ENCODE data around the gene TTC23. TPM values are rescaled to one million over a fixed set of nuclear protein-coding genes. Genes with fewer than 3 reads are reported as not detected.

The TTC23 gene
- total and polyA plus RNA-seq, 9 of the 15 experiments (the other 6 are each of a cell fraction or from before 2014, with no cell fraction given): 0.41 to 4.5 (median 2.5) TPM

GRCh38 chr15:99137877-99138276 is 111.5 kb downstream of the TTC23 start:
- Histone ChIP-seq H3K4me2 (ENCODE audit: insufficient read depth, low read length) (no peak overlapping the region), H4K20me1 (replicated peaks; ENCODE audit: control insufficient read depth, insufficient read depth, low read length) (no peaks in the 10 kb centered on the region; the same call in 1 of the 2 replicates), H2AFZ (ENCODE audit: low read depth, low read length) (no peak overlapping the region), H3K9ac (ENCODE audit: insufficient read depth in 1 of 2, low read depth in 2 of 2, low read length in 2 of 2) (no peak overlapping the region), H3K9me1 (ENCODE audit: control insufficient read depth, insufficient read depth, low read length) (no peaks in the 10 kb centered on the region), H3K36me3 (ENCODE audit: control insufficient read depth, insufficient read depth, low read length) (no peaks in the 10 kb centered on the region), H3K27ac (ENCODE audit: extremely low read depth, low read depth, low read length) (no peak overlapping the region), H3K27me3 (ENCODE audit: control insufficient read depth in 2 of 2, insufficient read depth in 2 of 2, low read length in 2 of 2) (peaks cover 5 to 21% of the 10 kb centered on the region in 2 experiments; a peak in 4 of 5 replicates), H3K4me1 (replicated peaks in 1 of 2; ENCODE audit: control insufficient read depth in 2 of 2, insufficient read depth in 2 of 2, low read length in 2 of 2) (no peaks in the 10 kb centered on the region), H3K9me3 (replicated peaks; ENCODE audit: control insufficient read depth, insufficient read depth, low read depth, low read length) (no peaks in the 10 kb centered on the region), H3K4me3 (no peak overlapping the region), H3K79me2 (ENCODE audit: control insufficient read depth, insufficient read depth, low read length) (no peaks in the 10 kb centered on the region)
- no TSS peak for BruUV-seq (replicated peaks)
- ATAC-seq (no peak), FAIRE-seq (no peak), DNase-seq (ENCODE audit: extremely low read depth in 1 of 4, low spot score in 3 of 4) (no peak)
- ChIA-PET CTCF (ENCODE audit: low intra/inter-chr PET ratio) (no interaction called here), POLR2A (no interaction called here)
- intact Hi-C loops (cut with micrococcal nuclease) (no loop called here), in situ Hi-C loops (cut with MboI) (no loop called here)
- WGBS (ENCODE audit: insufficient coverage, low coverage, missing lambda C conversion rate): 8% methylated on average over 4 of the region's 5 CpGs
- TF ChIP-seq RAD51 (IDR thresholded peaks at IDR 0.05; ENCODE audit: borderline replicate concordance, low read depth): no peak
- TF ChIP-seq ZBTB2 (IDR thresholded peaks at IDR 0.05): no peak
- no peak for TF ChIP-seq SNAPC5 (CRISPR knock-in tag; IDR thresholded peaks at IDR 0.05)

GRCh38 chr15:99137111-99137546 is 112.3 kb downstream of the TTC23 start:
- Histone ChIP-seq H3K9me3 (replicated peaks; ENCODE audit: control insufficient read depth, insufficient read depth, low read depth, low read length) (no peaks in the 10 kb centered on the region), H3K36me3 (ENCODE audit: control insufficient read depth, insufficient read depth, low read length) (no peaks in the 10 kb centered on the region), H3K4me2 (ENCODE audit: insufficient read depth, low read length) (no peak overlapping the region), H3K27me3 (ENCODE audit: control insufficient read depth in 2 of 2, insufficient read depth in 2 of 2, low read length in 2 of 2) (peaks cover 11 to 29% of the 10 kb centered on the region in 2 experiments; a peak in 4 of 5 replicates), H3K9me1 (ENCODE audit: control insufficient read depth, insufficient read depth, low read length) (no peaks in the 10 kb centered on the region), H3K79me2 (ENCODE audit: control insufficient read depth, insufficient read depth, low read length) (no peaks in the 10 kb centered on the region), H3K27ac (ENCODE audit: extremely low read depth, low read depth, low read length) (no peak overlapping the region), H2AFZ (ENCODE audit: low read depth, low read length) (no peak overlapping the region), H3K9ac (ENCODE audit: insufficient read depth in 1 of 2, low read depth in 2 of 2, low read length in 2 of 2) (no peak overlapping the region), H3K4me1 (replicated peaks in 1 of 2; ENCODE audit: control insufficient read depth in 2 of 2, insufficient read depth in 2 of 2, low read length in 2 of 2) (no peaks in the 10 kb centered on the region), H3K4me3 (no peak overlapping the region), H4K20me1 (replicated peaks; ENCODE audit: control insufficient read depth, insufficient read depth, low read length) (no peaks in the 10 kb centered on the region; the same call in 1 of the 2 replicates)
- ATAC-seq (no peak), FAIRE-seq (no peak), DNase-seq (ENCODE audit: extremely low read depth in 1 of 4, low spot score in 3 of 4) (no peak)
- CTCF ChIA-PET (ENCODE audit: low intra/inter-chr PET ratio): no interaction called here
- intact Hi-C loops (cut with micrococcal nuclease) (no loop called here), in situ Hi-C loops (cut with MboI) (no loop called here)
- TF ChIP-seq WHSC1 (IDR thresholded peaks at IDR 0.05; ENCODE audit: low read length) (no peak), ATF7 (IDR thresholded peaks at IDR 0.05) (no peak), PHB (CRISPR knock-in tag; IDR thresholded peaks at IDR 0.05) (no peak), BRCA1 (IDR thresholded peaks at IDR 0.05) (no peak), BRCA1 (CRISPR knock-in tag; IDR thresholded peaks at IDR 0.05) (no peak), ETS1 (conservative IDR thresholded peaks at IDR 0.05; ENCODE audit: control insufficient read depth, low read depth, low read length) (no peak), NFRKB (IDR thresholded peaks at IDR 0.05; ENCODE audit: low read depth) (no peak)
- 16% methylated on average over 13 of the region's 13 CpGs for WGBS (ENCODE audit: insufficient coverage, low coverage, missing lambda C conversion rate)
- BruUV-seq (replicated peaks): no TSS peak
- POLR2A ChIA-PET: no interaction called here

Data from K562 (cell line).